Ovary (tissue), 9 donors: ENCODE measurements around the gene CCNK. TPM values are rescaled to one million over a fixed set of nuclear protein-coding genes. Genes with fewer than 3 reads are reported as not detected.

Experiments
- DNase-seq, 5 donors: peaks; one replicate each; pipeline ENCODE4 v3.0.0-alpha.2; 2019 to 2020
- H3K27ac ChIP-seq, 2 donors: fragments of 200-600 bp; one replicate each; pipeline versions ENCODE4 v1.5.1 to v1.8.0; 2019 to 2022
- H3K27me3 ChIP-seq: fragments of 200-600 bp; one replicate; pipeline ENCODE4 v1.8.0; 2022
- H3K36me3 ChIP-seq: fragments of 200-600 bp; sonication (generic); one replicate; pipeline ENCODE4 v1.5.1; 2019
- H3K4me1 ChIP-seq: one replicate; pipeline ENCODE4 v1.8.1; 2013; ENCODE audit warnings: mild to moderate bottlenecking, moderate library complexity; ENCODE audit not compliant: insufficient read depth
- H3K4me3 ChIP-seq: fragments of 200-600 bp; sonication (generic); one replicate; pipeline ENCODE4 v1.5.1; 2017
- H3K9me3 ChIP-seq, 2 donors: fragments of 200-600 bp in 1 of 2; sonication (generic) in 1 of 2; one replicate each; pipeline versions ENCODE4 v1.5.1 to v1.8.1; 2013 to 2019; ENCODE audit warnings: mild to moderate bottlenecking in 1 of 2, moderate library complexity in 1 of 2
- CTCF ChIP-seq, 3 donors: fragments of 450-650 bp in 2 of 3; fragments of 200-600 bp in 1 of 3; IDR thresholded peaks; one replicate each; pipeline versions ENCODE4 v1.5.1 to v1.8.0; 2016 to 2022; ENCODE audit warnings: antibody characterized with exemption in 3 of 3, mild to moderate bottlenecking in 1 of 3
- EP300 ChIP-seq: sonication (generic); formaldehyde crosslinking; IDR thresholded peaks from one replicate; pipeline ENCODE4 v1.6.1; 2017; ENCODE audit warnings: antibody characterized with exemption
- POLR2A ChIP-seq: fragments of 450-650 bp; IDR thresholded peaks from one replicate; pipeline ENCODE4 v1.6.1; 2017; ENCODE audit warnings: antibody characterized with exemption, mild to moderate bottlenecking, moderate library complexity
- WGBS, 3 donors: extraction: QIAGEN DNeasy Blood & Tissue Kit in 1 of 3; methylation state at CpG; one replicate each; pipeline versions ENCODE4 v1.1.5 to v1.1.7; 2013 to 2017; 5-methylcytosine and 5-hydroxymethylcytosine counted together
- intact Hi-C, 4 donors: fragments of 100-400 bp; cut with DNase I; formaldehyde crosslinking; loops; one replicate each; pipeline versions ENCODE4 v1.11.0 to v1.15.1; 2022 to 2023
- polyA plus RNA-seq, 2 donors: library from polyadenylated mRNA; stranded (reverse); fragments of 200-250 nt in 1 of 2; fragments of 350-450 nt in 1 of 2; fragmentation: Illumina TruSeq in 1 of 2; extraction: RNeasy Lipid Tissue Mini Kit (QIAGEN cat#74804) in 1 of 2; gene quantifications; one replicate each; pipeline ENCODE4 v1.2.3, GENCODE V29; 2013 to 2014
- total RNA-seq, 7 donors: library from RNA; depleted of rRNA in 2 of 7; stranded (reverse); fragments of >200 nt in 2 of 7; fragmentation: NEBNext Ultra II Directional in 3 of 7; extraction: Animal tissue kit (Norgen Biotek cat#: 25700) in 3 of 7; gene quantifications; one replicate each; pipeline versions ENCODE4 v1.1.0 to v1.2.4, GENCODE V29; 2016 to 2023
- donor health status: DM: no; HTN: no; CAD: no; lungs with moderate emphysema.
- donor health status: DM: no; HTN: no; CAD: no.
- donor health status: Bipolar disorder and iron deficiency.
- donor health status: DM: yes; HTN: yes; CAD: no.
- donor health status: DM: no; HTN: no; CAD: no.
- donor health status: DM: yes; HTN: yes; CAD: no.

Gene CCNK
- total and polyA plus RNA-seq, 9 donors: 17.3 to 60.0 (median 46.8) TPM

- intact Hi-C loops: no loop called here
- no peaks in the 10 kb centered on the region for H3K36me3 ChIP-seq
- no peak for TF ChIP-seq CTCF (IDR thresholded peaks at IDR 0.05)
- TF ChIP-seq POLR2A: no peak
- TF ChIP-seq EP300: no peak
- no peak overlapping the region for H3K4me3 ChIP-seq
- H3K27me3 ChIP-seq: no peaks in the 10 kb centered on the region
- H3K4me1 ChIP-seq: no peaks in the 10 kb centered on the region
- DNase-seq: no peak
- WGBS, 3 donors: 82 to 84% (median 82%) methylated on average over 14 of the region's 14 CpGs
- no peaks in the 10 kb centered on the region for H3K9me3 ChIP-seq
- H3K27ac ChIP-seq: no peak overlapping the region
Observed at GRCh38 chr14:99436247-99437180, 44.7 kb upstream of the CCNK start.

- Histone ChIP-seq H3K9me3 (no peaks in the 10 kb centered on the region), H3K4me1 (no peaks in the 10 kb centered on the region), H3K27me3 (no peaks in the 10 kb centered on the region), H3K36me3 (no peaks in the 10 kb centered on the region), H3K27ac (no peak overlapping the region), H3K4me3 (no peak overlapping the region)
- DNase-seq: no peak
- intact Hi-C loops: no loop called here
- WGBS, 3 donors: 69 to 94% (median 92%) methylated on average over 3 of the region's 3 CpGs
- TF ChIP-seq POLR2A (no peak), CTCF (IDR thresholded peaks at IDR 0.05) (no peak), EP300 (no peak)
Observed at GRCh38 chr14:99437706-99438105, 43.5 kb upstream of the CCNK start.

- intact Hi-C loops: no loop called here
- Histone ChIP-seq H3K9me3 (no peaks in the 10 kb centered on the region), H3K36me3 (no peaks in the 10 kb centered on the region), H3K4me3 (no peak overlapping the region), H3K27ac (no peak overlapping the region), H3K27me3 (no peaks in the 10 kb centered on the region), H3K4me1 (no peaks in the 10 kb centered on the region)
- DNase-seq: no peak
- WGBS, 3 donors: 90 to 96% (median 96%) methylated on average over 14 of the region's 14 CpGs
- no peak for TF ChIP-seq CTCF (IDR thresholded peaks at IDR 0.05)
- TF ChIP-seq POLR2A: no peak
- TF ChIP-seq EP300: no peak
Observed at GRCh38 chr14:99440278-99440677, 40.9 kb upstream of the CCNK start.

- intact Hi-C loops: no loop called here
- DNase-seq: no peak
Observed at GRCh38 chr14:99441157-99441870, 39.9 kb upstream of the CCNK start.

More at GRCh38 chr14:99441157-99441870, 39.9 kb upstream of the CCNK start:
- Histone ChIP-seq H3K27me3 (no peaks in the 10 kb centered on the region), H3K4me1 (no peaks in the 10 kb centered on the region), H3K36me3 (no peaks in the 10 kb centered on the region), H3K9me3 (no peaks in the 10 kb centered on the region), H3K4me3 (no peak overlapping the region), H3K27ac (no peak overlapping the region)
- no peak for TF ChIP-seq EP300
- no peak for TF ChIP-seq POLR2A
- TF ChIP-seq CTCF (IDR thresholded peaks at IDR 0.05): no peak
- WGBS, 3 donors: 86 to 97% (median 93%) methylated on average over 11 of the region's 11 CpGs
